ENCODE measurements around the gene AGTR1.
"Not testable (repeated sequence)": the region's sequence is repeated elsewhere in the genome, so short reads cannot be mapped to it uniquely, and the experiment has no call there.

The AGTR1 gene

GRCh38 chr3:148718982-148719862 lies 21.5 kb downstream of the AGTR1 start:
- no peak for DNase-seq

- no peak for DNase-seq
Observed at GRCh38 chr3:148720873-148721272, 23.2 kb downstream of the AGTR1 start.

GRCh38 chr3:148723631-148724030 lies 25.9 kb downstream of the AGTR1 start:
- no peak for DNase-seq

- DNase-seq: peak; percentile 3
Observed at GRCh38 chr3:148727231-148727630, 29.5 kb downstream of the AGTR1 start.

GRCh38 chr3:148728753-148729152 lies 31.1 kb downstream of the AGTR1 start:
- DNase-seq: no peak

GRCh38 chr3:148729476-148730055 lies 31.9 kb downstream of the AGTR1 start:
- DNase-seq: no peak

- no peak for DNase-seq
Observed at GRCh38 chr3:148730676-148731075, 33.0 kb downstream of the AGTR1 start.

- no peak for DNase-seq
Observed at GRCh38 chr3:148735597-148735996, 37.9 kb downstream of the AGTR1 start.

GRCh38 chr3:148736086-148736485 lies 38.4 kb downstream of the AGTR1 start:
- DNase-seq: no peak

- DNase-seq: no peak
Observed at GRCh38 chr3:148737104-148737530, 39.4 kb downstream of the AGTR1 start.

- no peak for DNase-seq
Observed at GRCh38 chr3:148739720-148740119, 42.0 kb downstream of the AGTR1 start.

GRCh38 chr3:148740291-148740690 lies 42.6 kb downstream of the AGTR1 start:
- DNase-seq: no peak

- DNase-seq: no peak
Observed at GRCh38 chr3:148741219-148741618, 43.5 kb downstream of the AGTR1 start.

GRCh38 chr3:148742118-148742517 lies 44.4 kb downstream of the AGTR1 start:
- DNase-seq: no peak

- DNase-seq: no peak
Observed at GRCh38 chr3:148746053-148746452, 48.4 kb downstream of the AGTR1 start.

- DNase-seq: no peak
Observed at GRCh38 chr3:148748283-148748682, 50.6 kb downstream of the AGTR1 start.

- DNase-seq: no peak
Observed at GRCh38 chr3:148750296-148750695, 52.6 kb downstream of the AGTR1 start.

GRCh38 chr3:148751461-148751860 lies 53.8 kb downstream of the AGTR1 start:
- DNase-seq: no peak

- DNase-seq: not testable (repeated sequence)
Observed at GRCh38 chr3:148753385-148753784, 55.7 kb downstream of the AGTR1 start.

GRCh38 chr3:148755570-148755969 lies 57.9 kb downstream of the AGTR1 start:
- DNase-seq: no peak

GRCh38 chr3:148756311-148756710 lies 58.6 kb downstream of the AGTR1 start:
- DNase-seq: no peak

- no peak for DNase-seq
Observed at GRCh38 chr3:148757238-148758215, 59.8 kb downstream of the AGTR1 start.

- no peak for DNase-seq
Observed at GRCh38 chr3:148758303-148758884, 60.7 kb downstream of the AGTR1 start.

Measured in stimulated activated CD4-positive, alpha-beta T cell treated with anti-CD3 and anti-CD28 coated beads, Interleukin-15, amount 100 ng/mL, for 24 hours (primary cell).